ENCODE data around the gene PCSK1. TPM values are rescaled to one million over a fixed set of nuclear protein-coding genes. Genes with fewer than 3 reads are reported as not detected.
"Not testable (repeated sequence)": the region's sequence is repeated elsewhere in the genome, so short reads cannot be mapped to it uniquely, and the experiment has no call there.

The PCSK1 gene
- total RNA-seq, 2 experiments from 2014 or later: not detected

DNA sequence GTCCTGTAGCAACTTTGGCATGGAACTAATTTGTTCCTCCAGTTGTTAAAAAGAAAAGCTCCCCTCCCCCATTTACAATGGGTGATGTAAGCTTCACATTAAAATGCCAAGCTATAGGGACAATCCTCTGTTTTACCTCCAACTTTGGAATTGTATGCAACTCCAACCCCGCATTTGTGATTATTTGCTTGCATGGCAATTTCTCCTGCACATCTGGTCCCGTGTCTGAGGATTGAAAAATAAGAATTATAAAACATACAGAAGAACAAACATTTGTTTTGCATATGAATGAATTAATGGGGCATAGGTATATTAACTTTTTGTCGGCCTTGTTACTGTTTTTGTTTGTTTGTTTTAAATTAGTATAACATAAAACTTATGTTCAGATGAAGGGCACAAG is 17.2 kb downstream of the PCSK1 start:
- peaks cover 3% of the 10 kb centered on the region for H3K27me3 Mint-ChIP-seq
- DNase-seq: no peak
- intact Hi-C loops (cut with micrococcal nuclease): no loop called here
- CTCF ChIA-PET: interaction anchor here (1.2 kb wide), 1 partner anchor 22 kb away, joined by 3 read pairs; no protein-coding TSS in a partner anchor
- no peak overlapping the region for H3K4me3 Mint-ChIP-seq
- no peak overlapping the region for H3K27ac Mint-ChIP-seq
- POLR2A ChIA-PET: no interaction called here
- no peaks in the 10 kb centered on the region for H3K36me3 Mint-ChIP-seq
- no peaks in the 10 kb centered on the region for H3K9me3 Mint-ChIP-seq
- H3K4me1 Mint-ChIP-seq (ENCODE audit: low read depth): no peaks in the 10 kb centered on the region

GRCh38 chr5:96412868-96413449 is 20.1 kb downstream of the PCSK1 start:
- intact Hi-C loops (cut with micrococcal nuclease): no loop called here
- H3K4me3 Mint-ChIP-seq: no peak overlapping the region
- no peaks in the 10 kb centered on the region for H3K9me3 Mint-ChIP-seq
- H3K4me1 Mint-ChIP-seq (ENCODE audit: low read depth): no peaks in the 10 kb centered on the region
- no peak for DNase-seq
- peaks cover 1% of the 10 kb centered on the region for H3K27me3 Mint-ChIP-seq
- H3K36me3 Mint-ChIP-seq: no peaks in the 10 kb centered on the region
- ChIA-PET CTCF (interaction anchor here (0.6 kb wide), 1 partner anchor 188 kb away, joined by 3 read pairs; no protein-coding TSS in a partner anchor), POLR2A (no interaction called here)
- H3K27ac Mint-ChIP-seq: no peak overlapping the region

DNA sequence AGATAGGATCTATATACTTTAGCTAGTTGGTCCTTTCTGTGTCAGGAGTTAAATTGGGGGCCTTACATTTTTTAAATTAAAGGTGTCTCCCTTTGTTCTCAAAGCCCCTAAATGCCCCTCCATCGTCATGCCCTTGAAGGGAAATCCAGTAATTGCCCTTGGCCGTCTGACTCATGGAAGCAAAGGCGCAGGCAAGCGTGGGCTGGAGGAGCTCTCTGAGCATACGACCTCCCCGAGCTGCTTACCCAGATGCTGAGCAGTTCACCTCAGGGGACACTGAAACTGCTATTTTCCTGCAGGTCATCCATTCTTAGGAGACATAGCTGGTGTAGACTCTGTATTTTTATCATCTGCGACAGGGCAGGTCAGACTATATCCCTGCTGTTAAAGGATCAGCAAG is 23.0 kb downstream of the PCSK1 start:
- ChIA-PET CTCF (no interaction called here), POLR2A (no interaction called here)
- no peak for DNase-seq
- intact Hi-C loops (cut with micrococcal nuclease): no loop called here
- Mint-ChIP-seq H3K27me3 (peaks cover 1% of the 10 kb centered on the region), H3K4me1 (ENCODE audit: low read depth) (no peaks in the 10 kb centered on the region), H3K9me3 (no peaks in the 10 kb centered on the region), H3K4me3 (no peak overlapping the region), H3K27ac (no peak overlapping the region), H3K36me3 (no peaks in the 10 kb centered on the region)

GRCh38 chr5:96408841-96409538 is 24.1 kb downstream of the PCSK1 start:
- no peaks in the 10 kb centered on the region for H3K9me3 Mint-ChIP-seq
- DNase-seq: no peak
- intact Hi-C loops (cut with micrococcal nuclease): no loop called here
- ChIA-PET POLR2A (no interaction called here), CTCF (no interaction called here)
- no peaks in the 10 kb centered on the region for H3K4me1 Mint-ChIP-seq (ENCODE audit: low read depth)
- H3K27ac Mint-ChIP-seq: no peak overlapping the region
- H3K36me3 Mint-ChIP-seq: no peaks in the 10 kb centered on the region
- peaks cover 1% of the 10 kb centered on the region for H3K27me3 Mint-ChIP-seq
- no peak overlapping the region for H3K4me3 Mint-ChIP-seq

DNA sequence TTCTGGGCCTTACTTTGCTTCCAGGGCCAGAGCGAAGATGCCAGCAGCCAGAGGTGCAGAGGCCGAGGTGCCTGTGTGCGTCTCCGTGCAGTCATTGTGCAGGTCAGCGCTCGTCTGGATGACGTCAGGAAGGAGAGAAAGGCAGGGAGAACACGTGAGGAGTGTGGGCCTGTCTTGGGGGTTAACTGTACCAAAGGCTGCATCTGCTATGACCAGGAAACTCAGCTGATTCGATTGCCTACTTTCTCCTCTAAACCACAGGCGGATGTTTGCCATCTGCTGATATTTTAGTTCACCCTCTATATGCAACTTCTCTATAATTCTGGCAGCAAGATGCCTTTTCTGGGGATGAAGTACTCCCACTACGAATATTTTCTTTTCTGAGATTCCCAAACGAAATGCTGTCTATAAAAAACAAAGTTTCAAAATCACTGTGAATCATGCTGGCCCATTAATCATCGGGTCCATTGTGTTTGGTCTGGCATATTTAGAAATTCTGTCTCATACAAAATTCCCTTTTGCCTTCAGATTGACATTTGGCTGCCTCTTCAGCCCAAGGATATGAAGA is 24.8 kb downstream of the PCSK1 start:
- no peak for DNase-seq
- Mint-ChIP-seq H3K4me1 (ENCODE audit: low read depth) (no peaks in the 10 kb centered on the region), H3K36me3 (no peaks in the 10 kb centered on the region), H3K4me3 (no peak overlapping the region), H3K9me3 (no peaks in the 10 kb centered on the region), H3K27ac (no peak overlapping the region), H3K27me3 (peaks cover 1% of the 10 kb centered on the region)
- CTCF ChIA-PET: interaction anchor here (1.3 kb wide), 1 partner anchor 20 kb away, joined by 3 read pairs; no protein-coding TSS in a partner anchor
- intact Hi-C loops (cut with micrococcal nuclease): no loop called here
- POLR2A ChIA-PET: no interaction called here

- ChIA-PET POLR2A (no interaction called here), CTCF (interaction anchor here (1.3 kb wide), 1 partner anchor 19 kb away, joined by 3 read pairs; no protein-coding TSS in a partner anchor)
- Mint-ChIP-seq H3K27me3 (no peaks in the 10 kb centered on the region), H3K27ac (no peak overlapping the region), H3K4me1 (ENCODE audit: low read depth) (no peaks in the 10 kb centered on the region), H3K4me3 (no peak overlapping the region), H3K36me3 (no peaks in the 10 kb centered on the region), H3K9me3 (no peaks in the 10 kb centered on the region)
- intact Hi-C loops (cut with micrococcal nuclease): no loop called here
- no peak for DNase-seq
Observed at GRCh38 chr5:96407436-96407835, 25.6 kb downstream of the PCSK1 start.

- POLR2A ChIA-PET: no interaction called here
- no peak for DNase-seq
Observed at GRCh38 chr5:96404191-96404867, 28.7 kb downstream of the PCSK1 start.

DNA sequence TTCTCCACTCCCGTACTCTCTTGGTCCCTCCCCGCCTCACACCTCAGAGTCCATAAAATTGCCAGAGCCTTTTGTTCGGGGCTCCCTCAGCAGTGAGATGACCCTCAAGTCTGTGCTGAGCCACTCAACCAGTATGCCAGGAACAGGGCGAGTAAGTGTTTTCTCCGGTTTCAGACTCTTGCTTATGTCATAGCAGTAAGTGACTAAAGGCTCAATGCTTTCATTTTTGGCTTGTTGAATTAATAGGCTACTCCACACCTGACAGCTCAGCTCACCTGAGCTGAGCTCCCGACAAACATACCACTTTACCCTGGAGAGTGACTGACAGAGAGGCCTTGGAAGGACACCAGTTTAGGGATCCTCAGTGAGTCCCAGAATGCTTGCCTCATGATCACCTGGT is 30.5 kb downstream of the PCSK1 start:
- intact Hi-C loops (cut with micrococcal nuclease): no loop called here
- Mint-ChIP-seq H3K27ac (no peak overlapping the region), H3K4me1 (ENCODE audit: low read depth) (no peaks in the 10 kb centered on the region), H3K9me3 (no peaks in the 10 kb centered on the region), H3K27me3 (peaks cover 1% of the 10 kb centered on the region), H3K4me3 (no peak overlapping the region), H3K36me3 (no peaks in the 10 kb centered on the region)
- ChIA-PET CTCF (no interaction called here), POLR2A (no interaction called here)
- DNase-seq: no peak

More at GRCh38 chr5:96404191-96404867, 28.7 kb downstream of the PCSK1 start:
- no peaks in the 10 kb centered on the region for H3K27me3 Mint-ChIP-seq
- intact Hi-C loops (cut with micrococcal nuclease): no loop called here
- CTCF ChIA-PET: no interaction called here
- no peak overlapping the region for H3K27ac Mint-ChIP-seq
- no peaks in the 10 kb centered on the region for H3K36me3 Mint-ChIP-seq
- H3K4me1 Mint-ChIP-seq (ENCODE audit: low read depth): no peaks in the 10 kb centered on the region
- no peaks in the 10 kb centered on the region for H3K9me3 Mint-ChIP-seq
- H3K4me3 Mint-ChIP-seq: no peak overlapping the region

DNA sequence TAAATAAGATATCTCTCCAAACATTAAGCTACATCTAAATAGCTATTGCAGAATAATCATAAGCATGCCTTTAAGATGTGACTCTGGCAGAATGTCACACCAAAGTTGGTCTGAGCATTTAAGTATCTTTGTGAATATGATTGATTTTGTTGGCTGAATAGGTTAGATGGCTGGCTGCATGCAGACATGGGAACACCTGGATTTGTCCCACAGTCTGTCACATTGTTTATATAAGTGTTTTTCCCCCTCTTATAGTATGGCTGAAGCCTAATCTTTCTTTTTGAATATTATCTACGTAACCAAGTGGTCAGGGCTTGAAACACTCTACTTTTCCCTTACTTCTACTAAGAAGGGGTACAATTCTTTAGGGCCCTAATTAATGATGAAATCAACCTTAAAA is 36.2 kb downstream of the PCSK1 start:
- no peak overlapping the region for H3K4me3 Mint-ChIP-seq
- H3K27ac Mint-ChIP-seq: no peak overlapping the region
- CTCF ChIA-PET: interaction anchor here (0.6 kb wide), 1 partner anchor 130 kb away, joined by 4 read pairs; no protein-coding TSS in a partner anchor
- no peak for DNase-seq
- no peaks in the 10 kb centered on the region for H3K36me3 Mint-ChIP-seq
- no peaks in the 10 kb centered on the region for H3K4me1 Mint-ChIP-seq (ENCODE audit: low read depth)
- peaks cover 4% of the 10 kb centered on the region for H3K27me3 Mint-ChIP-seq
- POLR2A ChIA-PET: no interaction called here
- intact Hi-C loops (cut with micrococcal nuclease): no loop called here
- peaks cover 5% of the 10 kb centered on the region for H3K9me3 Mint-ChIP-seq

GRCh38 chr5:96395295-96395694 is 37.8 kb downstream of the PCSK1 start:
- H3K27me3 Mint-ChIP-seq; H3K4me1 Mint-ChIP-seq (ENCODE audit: low read depth); CTCF ChIA-PET; H3K36me3 Mint-ChIP-seq; intact Hi-C loops (cut with micrococcal nuclease); H3K4me3 Mint-ChIP-seq; DNase-seq; H3K27ac Mint-ChIP-seq; POLR2A ChIA-PET; H3K9me3 Mint-ChIP-seq: not testable (repeated sequence)

DNA sequence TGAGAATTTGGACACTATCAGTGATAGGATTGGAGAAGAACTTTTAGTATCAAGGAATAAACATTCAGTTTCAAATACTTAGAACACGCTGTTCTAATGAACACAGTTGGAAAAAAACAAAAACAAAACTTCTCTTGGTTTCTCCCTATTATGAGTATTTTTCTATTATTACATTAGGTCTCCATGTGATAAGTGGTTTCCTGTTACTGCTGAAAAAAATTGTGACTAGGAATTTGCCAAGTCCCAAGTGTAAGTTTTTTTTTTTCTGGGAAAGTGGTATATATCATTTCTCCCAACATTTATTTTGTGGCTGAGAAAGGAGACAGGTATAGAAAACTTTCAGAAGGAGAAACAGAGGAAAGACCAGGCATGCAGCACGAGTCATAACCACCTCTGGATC is 41.1 kb downstream of the PCSK1 start:
- no peaks in the 10 kb centered on the region for H3K4me1 Mint-ChIP-seq (ENCODE audit: low read depth)
- no peak overlapping the region for H3K4me3 Mint-ChIP-seq
- CTCF ChIA-PET: interaction anchor here (1.7 kb wide), 1 partner anchor 55 kb away, joined by 3 read pairs; no protein-coding TSS in a partner anchor
- H3K36me3 Mint-ChIP-seq: no peaks in the 10 kb centered on the region
- no peak for DNase-seq
- H3K27me3 Mint-ChIP-seq: peaks cover 4% of the 10 kb centered on the region
- POLR2A ChIA-PET: no interaction called here
- intact Hi-C loops (cut with micrococcal nuclease): no loop called here
- H3K9me3 Mint-ChIP-seq: peaks cover 5% of the 10 kb centered on the region
- no peak overlapping the region for H3K27ac Mint-ChIP-seq

- POLR2A ChIA-PET: no interaction called here
- DNase-seq: no peak
- Mint-ChIP-seq H3K9me3 (no peaks in the 10 kb centered on the region), H3K4me1 (ENCODE audit: low read depth) (no peaks in the 10 kb centered on the region), H3K4me3 (no peak overlapping the region), H3K27ac (no peak overlapping the region), H3K36me3 (no peaks in the 10 kb centered on the region), H3K27me3 (peaks cover 5% of the 10 kb centered on the region)
- CTCF ChIA-PET: interaction anchor here (1.5 kb wide), 1 partner anchor 20 kb away, joined by 3 read pairs; no protein-coding TSS in a partner anchor
- intact Hi-C loops (cut with micrococcal nuclease): no loop called here
Observed at GRCh38 chr5:96388176-96388575, 44.9 kb downstream of the PCSK1 start.

All from activated CD4-positive, alpha-beta memory T cell treated with anti-CD3 and anti-CD28 coated beads for 36 hours (primary cell).